ENCODE results near the gene MTHFD1. TPM values are rescaled to one million over a fixed set of nuclear protein-coding genes. Genes with fewer than 3 reads are reported as not detected.

MTHFD1 gene
- total RNA-seq, 2 donors from 2014 or later, result 103 to 116 TPM

DNA sequence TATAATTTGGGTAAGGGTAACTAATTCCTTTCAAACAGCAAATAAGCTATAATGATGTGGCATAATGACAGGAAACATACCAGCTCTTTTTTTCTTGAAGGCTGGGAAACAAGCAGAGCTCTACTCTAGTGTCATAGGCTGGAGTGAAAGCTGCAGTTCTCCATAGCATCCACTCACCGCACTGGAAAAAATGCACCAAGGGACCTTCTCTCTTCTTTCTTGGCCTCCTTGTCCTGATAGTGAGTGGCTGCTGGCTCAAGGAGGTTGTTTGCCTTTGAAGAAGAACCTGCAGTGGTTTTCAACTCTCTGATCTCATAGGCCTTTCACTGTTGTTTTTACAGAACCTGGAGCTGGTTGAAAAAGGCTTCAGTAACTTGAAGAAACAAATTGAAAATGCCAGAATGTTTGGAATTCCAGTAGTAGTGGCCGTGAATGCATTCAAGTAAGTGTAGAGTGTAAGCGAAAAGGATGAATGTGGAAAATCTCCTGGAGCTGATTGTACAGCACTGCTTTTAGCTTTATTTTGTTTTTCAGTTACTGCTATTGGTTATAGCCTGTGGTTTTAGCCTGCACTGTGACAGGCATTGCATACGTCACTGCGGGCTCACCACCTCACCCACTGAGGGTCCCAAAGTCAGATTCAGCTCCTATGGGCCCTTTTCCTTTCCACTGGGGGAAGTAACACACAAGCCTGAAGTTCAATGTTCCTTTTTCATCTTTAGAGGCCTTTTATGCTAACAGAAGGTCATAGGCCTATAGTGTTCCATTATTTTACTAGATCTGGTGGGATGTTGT lies 59.9 kb downstream of the MTHFD1 start:
- no peak for DNase-seq
- Mint-ChIP-seq H3K9me3 (no peaks in the 10 kb centered on the region), H3K36me3 (ENCODE audit: low read depth) (peaks cover 38% of the 10 kb centered on the region), H3K27ac (no peak overlapping the region), H3K27me3 (ENCODE audit: insufficient read depth) (no peaks in the 10 kb centered on the region), H3K4me1 (peaks cover 3% of the 10 kb centered on the region), H3K4me3 (no peak overlapping the region)
- Histone ChIP-seq H3K9me3 (ENCODE audit: control insufficient read depth, low read length) (no peaks in the 10 kb centered on the region), H3K4me1 (ENCODE audit: control insufficient read depth, insufficient read depth, low read length) (no peaks in the 10 kb centered on the region), H3K9ac (ENCODE audit: extremely low read depth, low read length, poor library complexity, severe bottlenecking) (no peak overlapping the region), H3K36me3 (ENCODE audit: control insufficient read depth, insufficient read depth, low read length) (peaks cover 53% of the 10 kb centered on the region), H3K27me3 (ENCODE audit: control insufficient read depth, insufficient read depth, low read length, poor library complexity, severe bottlenecking) (no peaks in the 10 kb centered on the region), H3K27ac (ENCODE audit: low read depth, low read length) (no peak overlapping the region), H3K4me3 (ENCODE audit: low read length) (no peak overlapping the region)
- 89 to 96% methylated on average over 4 to 5 of the region's 5 CpGs for WGBS, 2 experiments (ENCODE audit: insufficient coverage in 1 of 2, insufficient read length in 1 of 2)
- TF ChIP-seq CTCF (conservative IDR thresholded peaks at IDR 0.05), result no peak

DNA sequence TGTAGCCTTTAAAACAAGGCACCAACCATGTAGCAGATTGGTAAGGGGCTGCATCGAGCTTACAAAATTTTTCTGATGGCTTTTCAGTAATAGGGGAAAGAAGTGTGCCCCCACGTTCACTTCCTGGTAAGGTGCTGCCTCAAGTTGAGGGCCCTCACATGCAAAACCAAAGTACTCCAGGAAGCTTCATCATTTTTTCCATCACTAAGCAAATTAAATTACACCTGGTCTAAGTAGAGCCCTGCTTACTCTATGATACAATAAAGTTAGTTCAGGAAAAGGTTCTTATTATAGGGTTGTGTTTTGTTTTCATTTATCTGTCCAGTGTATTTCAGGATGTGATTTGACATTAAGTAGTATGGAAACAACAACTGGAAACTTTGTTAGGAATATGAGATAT lies 62.1 kb downstream of the MTHFD1 start:
- Histone ChIP-seq H3K4me1 (ENCODE audit: control insufficient read depth, insufficient read depth, low read length) (no peaks in the 10 kb centered on the region), H3K36me3 (ENCODE audit: control insufficient read depth, insufficient read depth, low read length) (peaks cover 66% of the 10 kb centered on the region), H3K27ac (ENCODE audit: low read depth, low read length) (no peak overlapping the region), H3K4me3 (ENCODE audit: low read length) (no peak overlapping the region), H3K27me3 (ENCODE audit: control insufficient read depth, insufficient read depth, low read length, poor library complexity, severe bottlenecking) (no peaks in the 10 kb centered on the region), H3K9ac (ENCODE audit: extremely low read depth, low read length, poor library complexity, severe bottlenecking) (no peak overlapping the region), H3K9me3 (ENCODE audit: control insufficient read depth, low read length) (no peaks in the 10 kb centered on the region)
- H3K27ac Mint-ChIP-seq, result no peak overlapping the region
- H3K4me1 Mint-ChIP-seq, result peaks cover 3% of the 10 kb centered on the region
- H3K36me3 Mint-ChIP-seq (ENCODE audit: low read depth), result peaks cover 44% of the 10 kb centered on the region
- H3K27me3 Mint-ChIP-seq (ENCODE audit: insufficient read depth), result no peaks in the 10 kb centered on the region
- no peaks in the 10 kb centered on the region for H3K9me3 Mint-ChIP-seq
- H3K4me3 Mint-ChIP-seq, result no peak overlapping the region
- no peak for TF ChIP-seq CTCF (conservative IDR thresholded peaks at IDR 0.05)
- DNase-seq, result no peak
- WGBS, 2 experiments (ENCODE audit: insufficient coverage in 1 of 2, insufficient read length in 1 of 2), result 90% methylated on average over 2 of the region's 2 CpGs; no CpG with 5 or more reads in 1 of the 2 experiments

GRCh38 chr14:64454671-64455070 lies 66.5 kb downstream of the MTHFD1 start:
- no peak for DNase-seq
- no peak overlapping the region for H3K4me3 Mint-ChIP-seq
- H3K4me1 Mint-ChIP-seq, result no peaks in the 10 kb centered on the region
- no peak overlapping the region for H3K4me3 ChIP-seq (ENCODE audit: low read length)
- no peaks in the 10 kb centered on the region for H3K27me3 Mint-ChIP-seq (ENCODE audit: insufficient read depth)
- no peak overlapping the region for H3K27ac Mint-ChIP-seq
- H3K27ac ChIP-seq (ENCODE audit: low read depth, low read length), result peak overlapping the region; percentile 71
- H3K9me3 ChIP-seq (ENCODE audit: control insufficient read depth, low read length), result no peaks in the 10 kb centered on the region
- H3K36me3 Mint-ChIP-seq (ENCODE audit: low read depth), result peaks cover 44% of the 10 kb centered on the region
- WGBS, 2 experiments (ENCODE audit: insufficient coverage in 1 of 2, insufficient read length in 1 of 2), result 93 to 94% methylated on average over 10 of the region's 10 CpGs
- no peaks in the 10 kb centered on the region for H3K9me3 Mint-ChIP-seq
- H3K36me3 ChIP-seq (ENCODE audit: control insufficient read depth, insufficient read depth, low read length), result peaks cover 69% of the 10 kb centered on the region
- no peak for TF ChIP-seq CTCF (conservative IDR thresholded peaks at IDR 0.05)
- no peaks in the 10 kb centered on the region for H3K27me3 ChIP-seq (ENCODE audit: control insufficient read depth, insufficient read depth, low read length, poor library complexity, severe bottlenecking)
- H3K9ac ChIP-seq (ENCODE audit: extremely low read depth, low read length, poor library complexity, severe bottlenecking), result no peak overlapping the region
- no peaks in the 10 kb centered on the region for H3K4me1 ChIP-seq (ENCODE audit: control insufficient read depth, insufficient read depth, low read length)
